K562 (cell line): ENCODE measurements around the gene DYRK1B. TPM values are rescaled to one million over a fixed set of nuclear protein-coding genes. Genes with fewer than 3 reads are reported as not detected.

ENCODE experiments used
- CCNT2 ChIP-seq: IDR thresholded peaks from 2 replicates; pipeline ENCODE4 v1.6.1; 2011; ENCODE audit warnings: borderline replicate concordance, low read depth, mild to moderate bottlenecking, moderate library complexity, mixed read lengths, low read length; ENCODE audit not compliant: insufficient read length; ENCODE audit errors: extremely low read depth
- DPF2 ChIP-seq: fragments of 450-650 bp; IDR thresholded peaks from 2 replicates; pipeline ENCODE4 v1.6.1; 2016
- FOS ChIP-seq: IDR thresholded peaks from 3 replicates; pipeline ENCODE4 v1.6.1; 2011; ENCODE audit not compliant: insufficient read length; ENCODE audit errors: extremely low read depth
- FOXK1 ChIP-seq: sonication (generic); formaldehyde crosslinking; IDR thresholded peaks from 2 replicates; pipeline ENCODE4 v1.8.0; 2022; ENCODE audit warnings: missing genetic modification reagents, mild to moderate bottlenecking, borderline replicate concordance
- HDAC2 ChIP-seq: fragments of 450-650 bp; IDR thresholded peaks from 2 replicates; pipeline ENCODE4 v1.6.1; 2016; ENCODE audit warnings: mild to moderate bottlenecking
- ILK ChIP-seq: fragments of 450-650 bp; IDR thresholded peaks from 2 replicates; pipeline ENCODE4 v1.6.1; 2016; ENCODE audit warnings: missing genetic modification characterization, low read depth, mild to moderate bottlenecking, missing compliant biosample characterization, moderate library complexity, borderline replicate concordance
- KLF13 ChIP-seq: fragments of 450-650 bp; IDR thresholded peaks from 2 replicates; pipeline ENCODE4 v1.6.1; 2016; ENCODE audit warnings: missing genetic modification characterization, low read depth, mild to moderate bottlenecking, missing compliant biosample characterization, moderate library complexity, borderline replicate concordance
- MNT ChIP-seq, 2 experiments: fragments of 450-650 bp; conservative IDR thresholded peaks; 2 replicates each; pipeline ENCODE4 v1.6.1; 2017; ENCODE audit warnings: mild to moderate bottlenecking in 2 of 2, moderate library complexity in 2 of 2
- NCOA2 ChIP-seq, 2 experiments: fragments of 450-650 bp; IDR thresholded peaks; 2 replicates each; pipeline ENCODE4 v1.6.1; 2018; ENCODE audit warnings: mild to moderate bottlenecking in 2 of 2, moderate library complexity in 1 of 2; ENCODE audit not compliant: partially characterized antibody in 2 of 2
- POLR2G ChIP-seq: fragments of 200-400 bp; formaldehyde crosslinking; IDR thresholded peaks from 2 replicates; pipeline ENCODE4 v1.6.1; 2017; ENCODE audit warnings: low read depth, mild to moderate bottlenecking, antibody characterized with exemption, low read length, moderate library complexity
- POU5F1 ChIP-seq: fragments of 150-350 bp; IDR thresholded peaks from 2 replicates; pipeline ENCODE4 v1.6.1; 2014; ENCODE audit warnings: borderline replicate concordance, low read length, low read depth, mild to moderate bottlenecking; ENCODE audit not compliant: partially characterized antibody
- RBM22 ChIP-seq: fragments of 200-400 bp; formaldehyde crosslinking; IDR thresholded peaks from 2 replicates; pipeline ENCODE4 v1.6.1; 2018; ENCODE audit warnings: low read length, low read depth; ENCODE audit not compliant: poor library complexity, severe bottlenecking
- TAF7 ChIP-seq: fragments of 450-650 bp; IDR thresholded peaks from 2 replicates; pipeline ENCODE4 v1.6.1; 2016; ENCODE audit warnings: missing genetic modification characterization, missing compliant biosample characterization
- ZNF140 ChIP-seq: fragments of 250-450 bp; sonication (Bioruptor Pico); IDR thresholded peaks from 2 replicates; pipeline ENCODE4 v1.8.0; 2021; ENCODE audit warnings: moderate library complexity, mild to moderate bottlenecking, inconsistent platforms
- ZNF395 ChIP-seq: fragments of 200-800 bp; sonication (Bioruptor generic); IDR thresholded peaks from 2 replicates; pipeline ENCODE4 v1.6.1; 2017; ENCODE audit warnings: missing genetic modification characterization, missing compliant biosample characterization
- ZNF583 ChIP-seq: fragments of 250-450 bp; sonication (Bioruptor Pico); IDR thresholded peaks from 2 replicates; pipeline ENCODE4 v1.4.0; 2020
- ZNF740 ChIP-seq, 3 experiments: fragments of 200-800 bp in 1 of 3; sonication (Bioruptor generic) in 1 of 3; sonication (generic) in 1 of 3; formaldehyde crosslinking in 1 of 3; IDR thresholded peaks; 2 replicates each; pipeline versions ENCODE4 v1.6.1 to v1.8.0; 2016 to 2022; ENCODE audit warnings: mild to moderate bottlenecking in 2 of 3, missing compliant biosample characterization in 2 of 3, missing genetic modification characterization in 2 of 3, missing genetic modification reagents in 1 of 3
- polyA plus RNA-seq, 8 experiments: library from polyadenylated mRNA; depleted of rRNA in 4 of 8; stranded (reverse) in 5 of 8; unstranded in 3 of 8; fragments of >200 nt; fragmentation: Nextera tagmentation in 2 of 8; fragmentation: Illumina TruSeq in 1 of 8; extraction: Ambion mirVana in 2 of 8; extraction: Trizol in 1 of 8; gene quantifications; 2 replicates each; pipeline versions ENCODE4 v1.2.1 to v1.2.3, GENCODE V29; 2011 to 2014; ENCODE audit warnings: inconsistent platforms in 1 of 8, missing spikeins in 1 of 8
- total RNA-seq, 7 experiments: library from RNA; depleted of rRNA in 6 of 7; stranded (reverse); fragments of >200 nt in 6 of 7; fragmentation: Illumina TruSeq in 2 of 7; extraction: Trizol in 2 of 7; gene quantifications; 2 replicates each; pipeline versions ENCODE4 v1.2.1 to v1.2.3, GENCODE V29; 2011 to 2021; ENCODE audit warnings: low replicate concordance in 1 of 7
- TF ChIP-seq, protein P1 (sequence below): IDR thresholded peaks from 2 replicates; pipeline ENCODE4 v1.6.1; 2011; ENCODE audit warnings: borderline replicate concordance, low read depth, mild to moderate bottlenecking, moderate library complexity, low read length; ENCODE audit not compliant: insufficient read depth, poor library complexity, severe bottlenecking

DYRK1B gene
- total and polyA plus RNA-seq, 9 of the 15 experiments (the other 6 are each of a cell fraction or from before 2014, with no cell fraction given) = 0.91 to 5.2 (median 1.5) TPM; not detected in 2

- TF ChIP-seq NCOA2 (IDR thresholded peaks at IDR 0.05; ENCODE audit: partially characterized antibody in 2 of 2) = no peak
- TF ChIP-seq ILK (tag) = no peak
- peak; percentile 93 to 96 for TF ChIP-seq MNT (conservative IDR thresholded peaks at IDR 0.05)
- no peak for TF ChIP-seq FOXK1
- peak; percentile 95 for TF ChIP-seq ZNF740 (CRISPR knock-in tag; IDR thresholded peaks at IDR 0.05)
- TF ChIP-seq ZNF740 (tag; IDR thresholded peaks at IDR 0.05) = peak in 1 of 2 experiments; percentile 68; a peak in 1 of 4 replicates
- no peak for TF ChIP-seq DPF2
- no peak for TF ChIP-seq ZNF140 (CRISPR knock-in tag)
- peak; percentile 98 for TF ChIP-seq RBM22
- peak; percentile 83 for TF ChIP-seq POLR2G
- TF ChIP-seq KLF13 = peak; percentile 72; the same call in 1 of the 2 replicates
- TF ChIP-seq POU5F1 = no peak
- peak; percentile 88 for TF ChIP-seq FOS
- peak; percentile 86 for TF ChIP-seq HDAC2
- TF ChIP-seq ZNF583 (CRISPR knock-in tag) = no peak
- peak; percentile 56 for TF ChIP-seq CCNT2
- TF ChIP-seq ZNF395 (CRISPR knock-in tag) = 0 out of 2 replicates have a peak, but pooled peaks have one; percentile 38
- TF ChIP-seq TAF7 (tag) = peak; percentile 32; the same call in 1 of the 2 replicates
- TF ChIP-seq, protein P1, sequence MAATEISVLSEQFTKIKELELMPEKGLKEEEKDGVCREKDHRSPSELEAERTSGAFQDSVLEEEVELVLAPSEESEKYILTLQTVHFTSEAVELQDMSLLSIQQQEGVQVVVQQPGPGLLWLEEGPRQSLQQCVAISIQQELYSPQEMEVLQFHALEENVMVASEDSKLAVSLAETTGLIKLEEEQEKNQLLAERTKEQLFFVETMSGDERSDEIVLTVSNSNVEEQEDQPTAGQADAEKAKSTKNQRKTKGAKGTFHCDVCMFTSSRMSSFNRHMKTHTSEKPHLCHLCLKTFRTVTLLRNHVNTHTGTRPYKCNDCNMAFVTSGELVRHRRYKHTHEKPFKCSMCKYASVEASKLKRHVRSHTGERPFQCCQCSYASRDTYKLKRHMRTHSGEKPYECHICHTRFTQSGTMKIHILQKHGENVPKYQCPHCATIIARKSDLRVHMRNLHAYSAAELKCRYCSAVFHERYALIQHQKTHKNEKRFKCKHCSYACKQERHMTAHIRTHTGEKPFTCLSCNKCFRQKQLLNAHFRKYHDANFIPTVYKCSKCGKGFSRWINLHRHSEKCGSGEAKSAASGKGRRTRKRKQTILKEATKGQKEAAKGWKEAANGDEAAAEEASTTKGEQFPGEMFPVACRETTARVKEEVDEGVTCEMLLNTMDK = no peak
These were observed at the start of gene DYRK1B (continued) for GRCh38 chr19:39833464-39834286.
